Activated naive CD4-positive, alpha-beta T cell treated with anti-CD3 and anti-CD28 coated beads, Interleukin-2, amount 50 U/mL, for 16 hours (primary cell): ENCODE data around the gene ITSN2.
"Not testable (repeated sequence)": the region's sequence is repeated elsewhere in the genome, so short reads cannot be mapped to it uniquely, and the experiment has no call there.

Experiments
- DNase-seq: peaks from one replicate; pipeline ENCODE4 v3.0.0-alpha.2; 2020

Gene ITSN2

GRCh38 chr2:24360050-24360962, at the start of gene ITSN2:
Gene ITSN2, minus strand, starts transcription at chr2:24360536. Its CDS starts 32,454 bp downstream, at chr2:24328082.
- DNase-seq = peak; percentile 83

GRCh38 chr2:24409171-24409570, 48.8 kb upstream of the ITSN2 start:
- no peak for DNase-seq

GRCh38 chr2:24408704-24409103, 48.4 kb upstream of the ITSN2 start:
- not testable (repeated sequence) for DNase-seq

- no peak for DNase-seq
Measured at GRCh38 chr2:24404491-24404921, 44.2 kb upstream of the ITSN2 start.

GRCh38 chr2:24403832-24404212, 43.5 kb upstream of the ITSN2 start:
- no peak for DNase-seq

- no peak for DNase-seq
Measured at GRCh38 chr2:24403168-24403831, 43.0 kb upstream of the ITSN2 start.

GRCh38 chr2:24402242-24403097, 42.1 kb upstream of the ITSN2 start:
- DNase-seq = no peak

- no peak for DNase-seq
Measured at GRCh38 chr2:24400207-24400907, 40.0 kb upstream of the ITSN2 start.

GRCh38 chr2:24399434-24400206, 39.3 kb upstream of the ITSN2 start:
- no peak for DNase-seq

- DNase-seq = no peak
Measured at GRCh38 chr2:24394998-24395397, 34.7 kb upstream of the ITSN2 start.

GRCh38 chr2:24392542-24393059, 32.3 kb upstream of the ITSN2 start:
- no peak for DNase-seq

GRCh38 chr2:24385366-24385765, 25.0 kb upstream of the ITSN2 start:
- no peak for DNase-seq

GRCh38 chr2:24382363-24383073, 22.2 kb upstream of the ITSN2 start:
- DNase-seq = peak; percentile 65

- DNase-seq = no peak
Measured at GRCh38 chr2:24380820-24381219, 20.5 kb upstream of the ITSN2 start.

GRCh38 chr2:24375349-24376087, 15.2 kb upstream of the ITSN2 start:
- no peak for DNase-seq

- no peak for DNase-seq
Measured at GRCh38 chr2:24374301-24374700, 14.0 kb upstream of the ITSN2 start.

GRCh38 chr2:24372033-24372432, 11.7 kb upstream of the ITSN2 start:
- DNase-seq = no peak

- no peak for DNase-seq
Measured at GRCh38 chr2:24365826-24366225, 5.5 kb upstream of the ITSN2 start.

- DNase-seq = no peak
Measured at GRCh38 chr2:24365051-24365450, 4.7 kb upstream of the ITSN2 start.

- no peak for DNase-seq
Measured at GRCh38 chr2:24363301-24363700, 3.0 kb upstream of the ITSN2 start.
